WTC11 (cell line): ENCODE results near the gene CTNNA1. TPM values are rescaled to one million over a fixed set of nuclear protein-coding genes. Genes with fewer than 3 reads are reported as not detected.
"Not testable (repeated sequence)": the region's sequence is repeated elsewhere in the genome, so short reads cannot be mapped to it uniquely, and the experiment has no call there.

Source experiments
- ATAC-seq: fragments of 200-7000 bp; cut with Tn5 transposase; 2 replicates; pipeline ENCODE4 v1.10.0; 2021; ENCODE audit warnings: mild to moderate bottlenecking, moderate library complexity
- CTCF ChIA-PET: fragments of 300-600 bp; sonication (Branson Sonifier 250); formaldehyde crosslinking; loops from one replicate; lab custom pipeline; 2021; ENCODE audit warnings: antibody characterized with exemption; lab: Charles Lee
- POLR2A ChIA-PET: fragments of 350-600 bp; sonication (Branson Sonifier 250); formaldehyde crosslinking; loops from one replicate; lab custom pipeline; 2021; ENCODE audit warnings: antibody characterized with exemption; lab: Charles Lee
- DNase-seq: peaks from one replicate; pipeline ENCODE4 v3.0.0; 2021; ENCODE audit warnings: low spot score
- H3K27ac Mint-ChIP-seq: 2 replicates; pipeline ENCODE4 v1.8.0; 2021; ENCODE audit warnings: mixed read lengths
- H3K27me3 Mint-ChIP-seq: 2 replicates; pipeline ENCODE4 v1.8.0; 2021; ENCODE audit warnings: low read depth, mild to moderate bottlenecking, moderate library complexity, mixed read lengths
- H3K36me3 Mint-ChIP-seq: 2 replicates; pipeline ENCODE4 v1.8.0; 2021; ENCODE audit warnings: mixed read lengths
- H3K4me1 Mint-ChIP-seq: 2 replicates; pipeline ENCODE4 v1.8.0; 2022; ENCODE audit warnings: mixed read lengths
- H3K4me3 Mint-ChIP-seq: 2 replicates; pipeline ENCODE4 v1.8.0; 2021; ENCODE audit warnings: mild to moderate bottlenecking, moderate library complexity, mixed read lengths
- H3K9me3 Mint-ChIP-seq: 2 replicates; pipeline ENCODE4 v1.8.0; 2021; ENCODE audit warnings: mixed read lengths
- CREB1 ChIP-seq: sonication (generic); formaldehyde crosslinking; IDR thresholded peaks from 2 replicates; pipeline ENCODE4 v1.8.0; 2023; ENCODE audit warnings: mild to moderate bottlenecking, missing genetic modification reagents
- FOXJ3 ChIP-seq: sonication (generic); formaldehyde crosslinking; IDR thresholded peaks from 2 replicates; pipeline ENCODE4 v1.9.0; 2021; ENCODE audit warnings: missing genetic modification reagents, mild to moderate bottlenecking, borderline replicate concordance
- GRHL2 ChIP-seq: fragments of 250-450 bp; sonication (Bioruptor Pico); IDR thresholded peaks from 2 replicates; pipeline ENCODE4 v1.8.0; 2022; ENCODE audit warnings: mild to moderate bottlenecking, moderate library complexity; ENCODE audit not compliant: insufficient replicate concordance, severe bottlenecking
- MYBL2 ChIP-seq: sonication (generic); formaldehyde crosslinking; IDR thresholded peaks from 2 replicates; pipeline ENCODE4 v1.8.1; 2023; ENCODE audit warnings: mild to moderate bottlenecking, moderate library complexity, missing genetic modification reagents
- TEAD1 ChIP-seq: sonication (generic); formaldehyde crosslinking; IDR thresholded peaks from 2 replicates; pipeline ENCODE4 v1.8.0; 2022; ENCODE audit warnings: mild to moderate bottlenecking, missing genetic modification reagents
- ZNF671 ChIP-seq: fragments of 250-450 bp; sonication (Bioruptor Pico); IDR thresholded peaks from 2 replicates; pipeline ENCODE4 v1.8.0; 2021; ENCODE audit warnings: mild to moderate bottlenecking
- total RNA-seq: library from RNA; stranded (reverse); gene quantifications from 3 replicates; pipeline ENCODE4 v1.2.3, GENCODE V29; 2021
- TF ChIP-seq, protein P1 (sequence below): sonication (generic); formaldehyde crosslinking; IDR thresholded peaks from 2 replicates; pipeline ENCODE4 v1.8.0; 2023; ENCODE audit warnings: missing genetic modification reagents
- TF ChIP-seq, protein P2 (sequence below): sonication (generic); formaldehyde crosslinking; conservative IDR thresholded peaks from 2 replicates; pipeline ENCODE4 v1.8.1; 2023; ENCODE audit warnings: mild to moderate bottlenecking, low read depth, missing genetic modification reagents, moderate library complexity
- TF ChIP-seq, protein P3 (sequence below): sonication (generic); formaldehyde crosslinking; IDR thresholded peaks from 2 replicates; pipeline ENCODE4 v1.8.1; 2023; ENCODE audit warnings: mild to moderate bottlenecking, missing genetic modification reagents, borderline replicate concordance
- TF ChIP-seq, protein P4 (sequence below): fragments of 250-450 bp; sonication (Bioruptor Pico); IDR thresholded peaks from 2 replicates; pipeline ENCODE4 v1.8.0; 2021; ENCODE audit warnings: mild to moderate bottlenecking
- TF ChIP-seq, protein P5 (sequence below): sonication (generic); formaldehyde crosslinking; conservative IDR thresholded peaks from 2 replicates; pipeline ENCODE4 v1.8.1; 2022; ENCODE audit warnings: mild to moderate bottlenecking, missing genetic modification reagents
- TF ChIP-seq, protein P6 (sequence below): sonication (generic); formaldehyde crosslinking; IDR thresholded peaks from 2 replicates; pipeline ENCODE4 v1.8.1; 2022; ENCODE audit warnings: mild to moderate bottlenecking, moderate library complexity, missing genetic modification reagents

CTNNA1 gene
- total RNA-seq, 1 experiment from 2014 or later, result 309 TPM

DNA sequence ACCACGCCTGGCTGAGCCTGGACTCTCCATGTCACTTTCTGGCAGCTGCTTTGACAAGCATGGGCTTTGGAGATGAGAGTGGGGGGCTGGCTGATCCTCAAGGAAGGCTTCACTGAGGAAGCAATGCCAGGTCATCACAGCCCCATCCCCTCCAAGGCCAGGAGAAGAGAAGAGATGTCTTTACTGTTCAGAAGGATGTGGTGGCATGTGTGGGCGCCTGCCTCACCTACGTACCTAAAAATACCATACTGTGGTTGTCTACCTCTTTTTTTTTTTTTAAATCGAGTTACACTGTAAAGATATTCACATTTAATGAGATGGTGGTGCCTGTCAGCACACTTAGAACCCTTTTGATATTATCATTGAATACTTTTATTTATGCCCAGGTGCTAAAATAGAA, 26.4 kb upstream of the CTNNA1 start:
- Mint-ChIP-seq H3K4me1 (peaks cover 42% of the 10 kb centered on the region), H3K27ac (0 out of 2 replicates have a peak overlapping the region, but pooled peaks have one; percentile 96), H3K4me3 (no peak overlapping the region), H3K36me3 (no peaks in the 10 kb centered on the region), H3K27me3 (no peaks in the 10 kb centered on the region; the same call in 1 of the 2 replicates), H3K9me3 (no peaks in the 10 kb centered on the region)
- TF ChIP-seq FOXJ3 (CRISPR knock-in tag), result no peak
- DNase-seq (no peak), ATAC-seq (no peak)
- POLR2A ChIA-PET, result no interaction called here
- CTCF ChIA-PET, result interaction anchor here (2.1 kb wide), 1 partner anchor 147 kb away, joined by 9 read pairs; no protein-coding TSS in a partner anchor

DNA sequence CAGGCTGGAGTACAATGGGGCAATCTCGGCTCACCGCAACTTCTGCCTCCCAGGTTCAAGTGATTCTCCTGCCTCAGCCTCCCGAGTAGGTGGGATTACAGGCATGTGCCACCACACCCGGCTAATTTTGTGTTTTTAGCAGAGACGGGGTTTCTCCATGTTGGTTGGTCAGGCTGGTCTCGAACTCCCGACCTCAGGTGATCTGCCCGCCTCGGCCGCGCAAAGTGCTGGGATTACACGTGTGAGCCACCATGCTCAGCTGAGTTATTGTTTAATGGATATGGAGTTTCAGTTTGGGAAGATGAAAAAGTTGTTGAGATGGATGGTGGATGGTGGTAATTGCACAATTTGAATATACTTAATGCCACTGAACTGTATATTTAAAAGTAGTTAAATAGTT, 22.7 kb upstream of the CTNNA1 start:
- not testable (repeated sequence) for ATAC-seq, H3K4me3 Mint-ChIP-seq

DNA sequence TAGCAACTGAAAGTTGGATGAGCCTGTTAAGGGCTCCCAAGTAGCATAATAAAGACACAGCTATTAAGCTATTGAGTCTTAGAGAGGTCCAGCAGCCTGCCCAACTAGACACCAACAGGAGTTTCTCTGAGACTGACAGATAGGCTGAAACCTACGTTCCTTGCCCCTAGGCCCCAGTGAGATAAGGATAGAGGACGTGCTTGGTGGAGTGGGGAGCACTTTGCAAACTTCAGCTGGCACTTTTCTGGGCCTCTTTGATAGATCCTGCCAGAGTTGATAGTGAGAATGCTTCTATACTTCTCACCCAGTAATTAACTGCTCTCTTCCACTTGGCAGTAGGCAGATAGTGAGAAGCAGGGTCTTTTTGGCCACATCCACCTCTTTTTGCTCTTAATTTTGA, 20.8 kb upstream of the CTNNA1 start:
- H3K27me3 Mint-ChIP-seq, result no peaks in the 10 kb centered on the region; the same call in 1 of the 2 replicates
- POLR2A ChIA-PET, result no interaction called here
- TF ChIP-seq, protein P1, sequence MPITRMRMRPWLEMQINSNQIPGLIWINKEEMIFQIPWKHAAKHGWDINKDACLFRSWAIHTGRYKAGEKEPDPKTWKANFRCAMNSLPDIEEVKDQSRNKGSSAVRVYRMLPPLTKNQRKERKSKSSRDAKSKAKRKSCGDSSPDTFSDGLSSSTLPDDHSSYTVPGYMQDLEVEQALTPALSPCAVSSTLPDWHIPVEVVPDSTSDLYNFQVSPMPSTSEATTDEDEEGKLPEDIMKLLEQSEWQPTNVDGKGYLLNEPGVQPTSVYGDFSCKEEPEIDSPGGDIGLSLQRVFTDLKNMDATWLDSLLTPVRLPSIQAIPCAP, result no peak
- TF ChIP-seq, protein P2, sequence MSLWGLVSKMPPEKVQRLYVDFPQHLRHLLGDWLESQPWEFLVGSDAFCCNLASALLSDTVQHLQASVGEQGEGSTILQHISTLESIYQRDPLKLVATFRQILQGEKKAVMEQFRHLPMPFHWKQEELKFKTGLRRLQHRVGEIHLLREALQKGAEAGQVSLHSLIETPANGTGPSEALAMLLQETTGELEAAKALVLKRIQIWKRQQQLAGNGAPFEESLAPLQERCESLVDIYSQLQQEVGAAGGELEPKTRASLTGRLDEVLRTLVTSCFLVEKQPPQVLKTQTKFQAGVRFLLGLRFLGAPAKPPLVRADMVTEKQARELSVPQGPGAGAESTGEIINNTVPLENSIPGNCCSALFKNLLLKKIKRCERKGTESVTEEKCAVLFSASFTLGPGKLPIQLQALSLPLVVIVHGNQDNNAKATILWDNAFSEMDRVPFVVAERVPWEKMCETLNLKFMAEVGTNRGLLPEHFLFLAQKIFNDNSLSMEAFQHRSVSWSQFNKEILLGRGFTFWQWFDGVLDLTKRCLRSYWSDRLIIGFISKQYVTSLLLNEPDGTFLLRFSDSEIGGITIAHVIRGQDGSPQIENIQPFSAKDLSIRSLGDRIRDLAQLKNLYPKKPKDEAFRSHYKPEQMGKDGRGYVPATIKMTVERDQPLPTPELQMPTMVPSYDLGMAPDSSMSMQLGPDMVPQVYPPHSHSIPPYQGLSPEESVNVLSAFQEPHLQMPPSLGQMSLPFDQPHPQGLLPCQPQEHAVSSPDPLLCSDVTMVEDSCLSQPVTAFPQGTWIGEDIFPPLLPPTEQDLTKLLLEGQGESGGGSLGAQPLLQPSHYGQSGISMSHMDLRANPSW (CRISPR knock-in tag), result no peak
- TF ChIP-seq TEAD1 (CRISPR knock-in tag) (no peak), CREB1 (CRISPR knock-in tag) (no peak), ZNF671 (CRISPR knock-in tag) (no peak), FOXJ3 (CRISPR knock-in tag) (no peak)
- TF ChIP-seq, protein P3, sequence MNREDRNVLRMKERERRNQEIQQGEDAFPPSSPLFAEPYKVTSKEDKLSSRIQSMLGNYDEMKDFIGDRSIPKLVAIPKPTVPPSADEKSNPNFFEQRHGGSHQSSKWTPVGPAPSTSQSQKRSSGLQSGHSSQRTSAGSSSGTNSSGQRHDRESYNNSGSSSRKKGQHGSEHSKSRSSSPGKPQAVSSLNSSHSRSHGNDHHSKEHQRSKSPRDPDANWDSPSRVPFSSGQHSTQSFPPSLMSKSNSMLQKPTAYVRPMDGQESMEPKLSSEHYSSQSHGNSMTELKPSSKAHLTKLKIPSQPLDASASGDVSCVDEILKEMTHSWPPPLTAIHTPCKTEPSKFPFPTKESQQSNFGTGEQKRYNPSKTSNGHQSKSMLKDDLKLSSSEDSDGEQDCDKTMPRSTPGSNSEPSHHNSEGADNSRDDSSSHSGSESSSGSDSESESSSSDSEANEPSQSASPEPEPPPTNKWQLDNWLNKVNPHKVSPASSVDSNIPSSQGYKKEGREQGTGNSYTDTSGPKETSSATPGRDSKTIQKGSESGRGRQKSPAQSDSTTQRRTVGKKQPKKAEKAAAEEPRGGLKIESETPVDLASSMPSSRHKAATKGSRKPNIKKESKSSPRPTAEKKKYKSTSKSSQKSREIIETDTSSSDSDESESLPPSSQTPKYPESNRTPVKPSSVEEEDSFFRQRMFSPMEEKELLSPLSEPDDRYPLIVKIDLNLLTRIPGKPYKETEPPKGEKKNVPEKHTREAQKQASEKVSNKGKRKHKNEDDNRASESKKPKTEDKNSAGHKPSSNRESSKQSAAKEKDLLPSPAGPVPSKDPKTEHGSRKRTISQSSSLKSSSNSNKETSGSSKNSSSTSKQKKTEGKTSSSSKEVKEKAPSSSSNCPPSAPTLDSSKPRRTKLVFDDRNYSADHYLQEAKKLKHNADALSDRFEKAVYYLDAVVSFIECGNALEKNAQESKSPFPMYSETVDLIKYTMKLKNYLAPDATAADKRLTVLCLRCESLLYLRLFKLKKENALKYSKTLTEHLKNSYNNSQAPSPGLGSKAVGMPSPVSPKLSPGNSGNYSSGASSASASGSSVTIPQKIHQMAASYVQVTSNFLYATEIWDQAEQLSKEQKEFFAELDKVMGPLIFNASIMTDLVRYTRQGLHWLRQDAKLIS (CRISPR knock-in tag), result no peak
- TF ChIP-seq, all 79 proteins: peak for 0
- Mint-ChIP-seq H3K36me3 (no peaks in the 10 kb centered on the region), H3K4me3 (no peak overlapping the region), H3K27ac (no peak overlapping the region), H3K9me3 (peaks cover 4% of the 10 kb centered on the region; the same call in 1 of the 2 replicates), H3K4me1 (peaks cover 1% of the 10 kb centered on the region)
- DNase-seq (no peak), ATAC-seq (no peak)
- CTCF ChIA-PET, result no interaction called here

More for the DNA sequence above, 22.7 kb upstream of the CTNNA1 start:
- DNase-seq, H3K9me3 Mint-ChIP-seq, H3K4me1 Mint-ChIP-seq, H3K36me3 Mint-ChIP-seq, POLR2A ChIA-PET, H3K27me3 Mint-ChIP-seq, H3K27ac Mint-ChIP-seq, CTCF ChIA-PET: not testable (repeated sequence)

DNA sequence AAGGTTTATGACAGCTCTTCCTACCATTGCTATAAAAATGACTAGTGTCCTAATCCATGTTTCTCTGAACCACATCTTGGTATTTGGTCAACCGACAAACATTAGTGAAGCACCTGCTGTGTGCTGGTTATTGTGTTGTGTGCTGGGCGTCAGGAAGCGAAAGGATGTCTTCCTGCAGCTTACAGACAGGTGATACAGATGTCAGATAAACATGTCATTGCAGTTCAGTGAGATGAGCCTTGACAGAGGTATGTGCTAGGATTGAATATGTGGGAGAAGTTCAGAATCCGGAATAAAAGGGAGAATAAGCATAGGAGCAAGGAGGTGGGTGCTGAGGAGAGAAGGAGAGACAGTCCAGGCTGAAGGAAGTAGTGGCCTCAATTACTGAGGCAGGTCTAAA, 20.3 kb upstream of the CTNNA1 start:
- Mint-ChIP-seq H3K27ac (no peak overlapping the region), H3K4me1 (peaks cover 4% of the 10 kb centered on the region), H3K36me3 (no peaks in the 10 kb centered on the region), H3K27me3 (no peaks in the 10 kb centered on the region; the same call in 1 of the 2 replicates), H3K4me3 (no peak overlapping the region), H3K9me3 (peaks cover 4% of the 10 kb centered on the region; the same call in 1 of the 2 replicates)
- ChIA-PET POLR2A (no interaction called here), CTCF (no interaction called here)
- no peak for ATAC-seq
- no peak for DNase-seq
- TF ChIP-seq, protein P4, sequence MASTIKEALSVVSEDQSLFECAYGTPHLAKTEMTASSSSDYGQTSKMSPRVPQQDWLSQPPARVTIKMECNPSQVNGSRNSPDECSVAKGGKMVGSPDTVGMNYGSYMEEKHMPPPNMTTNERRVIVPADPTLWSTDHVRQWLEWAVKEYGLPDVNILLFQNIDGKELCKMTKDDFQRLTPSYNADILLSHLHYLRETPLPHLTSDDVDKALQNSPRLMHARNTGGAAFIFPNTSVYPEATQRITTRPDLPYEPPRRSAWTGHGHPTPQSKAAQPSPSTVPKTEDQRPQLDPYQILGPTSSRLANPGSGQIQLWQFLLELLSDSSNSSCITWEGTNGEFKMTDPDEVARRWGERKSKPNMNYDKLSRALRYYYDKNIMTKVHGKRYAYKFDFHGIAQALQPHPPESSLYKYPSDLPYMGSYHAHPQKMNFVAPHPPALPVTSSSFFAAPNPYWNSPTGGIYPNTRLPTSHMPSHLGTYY (CRISPR knock-in tag), result no peak
- TF ChIP-seq, protein P3 (CRISPR knock-in tag), result no peak
- TF ChIP-seq, protein P5, sequence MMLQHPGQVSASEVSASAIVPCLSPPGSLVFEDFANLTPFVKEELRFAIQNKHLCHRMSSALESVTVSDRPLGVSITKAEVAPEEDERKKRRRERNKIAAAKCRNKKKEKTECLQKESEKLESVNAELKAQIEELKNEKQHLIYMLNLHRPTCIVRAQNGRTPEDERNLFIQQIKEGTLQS, result no peak
- no peak for TF ChIP-seq MYBL2
- TF ChIP-seq GRHL2 (CRISPR knock-in tag), result no peak
- TF ChIP-seq, protein P6, sequence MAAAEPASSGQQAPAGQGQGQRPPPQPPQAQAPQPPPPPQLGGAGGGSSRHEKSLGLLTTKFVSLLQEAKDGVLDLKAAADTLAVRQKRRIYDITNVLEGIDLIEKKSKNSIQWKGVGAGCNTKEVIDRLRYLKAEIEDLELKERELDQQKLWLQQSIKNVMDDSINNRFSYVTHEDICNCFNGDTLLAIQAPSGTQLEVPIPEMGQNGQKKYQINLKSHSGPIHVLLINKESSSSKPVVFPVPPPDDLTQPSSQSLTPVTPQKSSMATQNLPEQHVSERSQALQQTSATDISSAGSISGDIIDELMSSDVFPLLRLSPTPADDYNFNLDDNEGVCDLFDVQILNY, result no peak
